AG08395 (cell line): ENCODE results near the gene KCND1.
"Not testable (repeated sequence)": the region's sequence is repeated elsewhere in the genome, so short reads cannot be mapped to it uniquely, and the experiment has no call there.

Source experiments
- DNase-seq: peaks from one replicate; pipeline ENCODE4 v3.0.0; 2012; ENCODE audit warnings: mixed read lengths, low spot score

Gene KCND1

GRCh38 chrX:48971249-48972219, at the start of gene KCND1:
KCND1 (minus strand) TSS chrX:48971844; CDS start chrX:48970271, 1,573 bp downstream.
- no peak for DNase-seq

GRCh38 chrX:49019599-49020249, 48.1 kb upstream of the KCND1 start:
- DNase-seq = no peak

GRCh38 chrX:49019050-49019449, 47.4 kb upstream of the KCND1 start:
- no peak for DNase-seq

- DNase-seq = no peak
Measured at GRCh38 chrX:49003696-49004095, 32.1 kb upstream of the KCND1 start.

GRCh38 chrX:49002091-49002935, 30.7 kb upstream of the KCND1 start, which contains the start of gene GRIPAP1:
GRIPAP1 (minus strand) TSS chrX:49002264; CDS start chrX:49002229, 35 bp downstream.
- DNase-seq = peak; percentile 93

- peak; percentile 35 for DNase-seq
Measured at GRCh38 chrX:49001521-49002090, 30.0 kb upstream of the KCND1 start.

- no peak for DNase-seq
Measured at GRCh38 chrX:49000636-49001035, 29.0 kb upstream of the KCND1 start.

GRCh38 chrX:48999030-48999429, 27.4 kb upstream of the KCND1 start:
- DNase-seq = no peak

- DNase-seq = no peak
Measured at GRCh38 chrX:48998391-48998790, 26.7 kb upstream of the KCND1 start.

- DNase-seq = no peak
Measured at GRCh38 chrX:48997865-48998264, 26.2 kb upstream of the KCND1 start.

GRCh38 chrX:48997455-48997854, 25.8 kb upstream of the KCND1 start:
- no peak for DNase-seq

GRCh38 chrX:48996969-48997368, 25.3 kb upstream of the KCND1 start:
- no peak for DNase-seq

- no peak for DNase-seq
Measured at GRCh38 chrX:48992341-48992740, 20.7 kb upstream of the KCND1 start.

GRCh38 chrX:48989483-48989882, 17.8 kb upstream of the KCND1 start:
- DNase-seq = no peak

- no peak for DNase-seq
Measured at GRCh38 chrX:48983896-48984295, 12.3 kb upstream of the KCND1 start.

- no peak for DNase-seq
Measured at GRCh38 chrX:48983081-48983480, 11.4 kb upstream of the KCND1 start.

GRCh38 chrX:48981178-48981577, 9.5 kb upstream of the KCND1 start:
- no peak for DNase-seq

GRCh38 chrX:48980341-48980740, 8.7 kb upstream of the KCND1 start:
- not testable (repeated sequence) for DNase-seq

- DNase-seq = no peak
Measured at GRCh38 chrX:48978226-48978625, 6.6 kb upstream of the KCND1 start.

GRCh38 chrX:48976086-48976485, 4.4 kb upstream of the KCND1 start:
- DNase-seq = no peak

GRCh38 chrX:48975541-48975940, 3.9 kb upstream of the KCND1 start:
- no peak for DNase-seq

GRCh38 chrX:48975041-48975440, 3.4 kb upstream of the KCND1 start:
- no peak for DNase-seq
